CD4-positive, alpha-beta T cell treated with Interleukin-2 at 100 ng/mL for 4 hours (primary cell): Measurements from ENCODE around the gene ZNF837.
"Not testable (repeated sequence)": the region's sequence is repeated elsewhere in the genome, so short reads cannot be mapped to it uniquely, and the experiment has no call there.

Experiments
- DNase-seq: peaks from one replicate; pipeline ENCODE4 v3.0.0-alpha.2; 2020; ENCODE audit warnings: low spot score

Gene ZNF837

GRCh38 chr19:58380662-58381459 lies at the start of gene ZNF837:
Gene ZNF837, minus strand, starts transcription at chr19:58381030. Its CDS starts 11,698 bp downstream, at chr19:58369332.
- DNase-seq, result peak; percentile 100

DNA sequence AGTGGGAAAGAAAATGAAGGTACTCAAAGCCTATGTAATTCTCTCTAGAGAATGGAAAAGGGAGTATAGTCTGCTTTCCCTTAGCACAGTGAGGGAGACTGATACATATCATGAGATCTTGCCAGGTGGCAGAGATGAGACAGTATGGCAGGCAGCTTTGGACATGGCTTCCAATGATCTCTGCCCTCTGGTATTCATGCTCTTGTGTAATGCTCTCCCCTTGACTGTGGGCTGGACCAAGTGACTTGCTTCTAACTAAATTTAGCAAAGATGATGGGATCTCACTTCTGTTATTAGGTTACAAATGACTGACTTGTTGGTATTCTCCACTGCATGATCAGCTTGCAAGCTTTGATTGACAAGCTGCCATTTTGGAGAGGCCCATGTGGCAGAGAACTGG lies 48.9 kb upstream of the ZNF837 start:
- DNase-seq, result no peak

- no peak for DNase-seq
These were observed 47.8 kb upstream of the ZNF837 start for GRCh38 chr19:58428617-58429016.

DNA sequence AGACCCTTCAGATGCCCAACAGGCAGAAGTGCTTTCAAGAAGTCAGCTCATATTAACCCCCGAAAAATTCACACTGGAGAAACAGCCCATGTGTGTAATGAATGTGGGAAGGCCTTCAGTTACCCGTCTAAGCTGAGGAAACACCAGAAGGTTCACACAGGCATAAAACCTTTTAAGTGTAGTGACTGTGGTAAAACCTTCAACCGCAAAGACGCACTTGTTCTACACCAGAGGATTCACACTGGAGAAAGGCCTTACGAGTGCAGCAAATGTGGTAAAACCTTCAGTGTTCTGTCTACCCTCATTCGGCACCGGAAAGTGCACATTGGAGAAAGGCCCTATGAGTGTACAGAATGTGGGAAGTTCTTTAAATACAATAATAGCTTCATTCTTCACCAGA lies 36.2 kb upstream of the ZNF837 start:
- no peak for DNase-seq

DNA sequence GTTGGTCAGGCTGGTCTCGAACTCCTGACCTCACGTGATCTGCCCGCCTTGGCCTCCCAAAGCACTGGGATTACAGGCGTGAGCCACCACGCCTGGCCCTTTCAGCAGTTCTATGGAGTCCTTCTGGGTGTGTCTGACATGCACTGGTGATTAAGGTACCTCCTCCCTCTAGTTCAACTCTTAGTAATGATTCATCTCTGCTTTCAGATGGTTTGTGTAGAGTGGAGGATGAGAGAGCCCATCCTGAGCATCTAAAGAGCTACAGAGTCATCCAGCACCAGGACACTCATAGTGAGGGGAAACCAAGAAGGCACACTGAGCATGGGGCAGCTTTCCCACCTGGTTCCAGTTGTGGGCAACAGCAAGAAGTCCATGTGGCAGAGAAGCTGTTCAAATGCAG lies 35.8 kb upstream of the ZNF837 start:
- DNase-seq, result no peak

GRCh38 chr19:58409010-58409790 lies 28.4 kb upstream of the ZNF837 start:
- no peak for DNase-seq

- peak; percentile 95 for DNase-seq
These were observed 27.6 kb upstream of the ZNF837 start, which contains the start of gene ZNF584 for GRCh38 chr19:58408152-58409009. Gene ZNF584, plus strand, starts transcription at chr19:58408649. Its CDS starts 499 bp downstream, at chr19:58409148.

GRCh38 chr19:58407658-58408151 lies 26.9 kb upstream of the ZNF837 start:
- no peak for DNase-seq

DNA sequence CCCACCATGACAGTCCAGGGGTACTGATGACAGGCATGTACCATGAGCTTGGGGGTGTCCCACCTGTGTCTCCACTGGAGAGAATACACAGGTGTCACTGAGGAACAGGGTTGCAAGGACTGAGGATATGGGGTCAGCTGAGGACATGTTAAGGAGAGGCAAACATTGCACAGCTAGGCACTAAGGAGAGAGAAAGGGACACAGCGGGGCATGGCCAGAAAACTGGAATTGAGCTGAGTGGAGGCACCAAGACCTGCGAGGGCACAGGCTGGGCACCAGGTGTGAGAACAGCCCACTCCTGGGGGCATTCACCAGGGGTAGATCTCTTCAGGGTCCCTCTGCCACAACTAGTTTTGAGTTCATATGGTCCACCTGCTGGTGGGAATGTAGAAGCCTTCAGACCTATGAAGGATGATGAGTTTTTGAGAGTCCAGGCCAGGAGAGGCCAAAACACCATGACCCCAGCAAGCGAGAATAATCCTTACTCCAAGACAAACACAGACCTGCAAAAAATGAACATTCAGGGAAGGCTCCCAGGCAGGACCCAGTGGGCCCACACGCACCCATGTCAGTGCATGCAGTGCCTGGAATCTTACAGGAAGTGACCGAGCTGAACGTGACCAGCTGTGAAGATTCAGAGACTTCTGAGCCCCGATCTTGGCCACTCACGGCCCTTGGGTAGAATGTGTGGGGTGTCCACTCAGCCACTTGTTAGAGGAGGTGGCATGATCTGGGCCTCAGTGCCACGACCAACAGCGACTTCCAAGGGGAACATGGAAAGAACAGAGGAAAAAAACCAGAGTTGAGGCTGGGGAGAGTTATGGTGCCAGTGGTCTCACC lies 26.2 kb upstream of the ZNF837 start:
- no peak for DNase-seq

DNA sequence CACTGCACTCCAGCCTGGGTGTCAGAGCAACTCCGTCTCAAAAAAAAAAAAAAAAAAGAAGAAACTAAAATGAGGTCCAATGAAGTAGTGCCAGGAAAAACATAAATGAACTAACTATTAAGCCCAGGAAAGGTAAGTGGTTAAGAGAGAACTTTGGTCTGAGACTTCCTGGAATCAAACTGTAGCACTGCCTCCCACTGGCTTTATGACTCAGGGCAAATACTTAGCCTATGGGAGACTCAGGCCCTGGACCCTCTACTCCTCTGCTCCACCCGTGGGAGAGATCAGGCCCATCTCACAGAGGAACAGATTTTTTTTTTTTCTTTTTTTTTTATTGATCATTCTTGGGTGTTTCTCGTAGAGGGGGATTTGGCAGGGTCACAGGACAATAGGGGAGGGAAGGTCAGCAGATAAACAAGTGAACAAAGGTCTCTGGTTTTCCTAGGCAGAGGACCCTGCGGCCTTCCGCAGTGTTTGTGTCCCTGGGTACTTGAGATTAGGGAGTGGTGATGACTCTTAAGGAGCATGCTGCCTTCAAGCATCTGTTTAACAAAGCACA lies 23.2 kb upstream of the ZNF837 start:
- not testable (repeated sequence) for DNase-seq

DNA sequence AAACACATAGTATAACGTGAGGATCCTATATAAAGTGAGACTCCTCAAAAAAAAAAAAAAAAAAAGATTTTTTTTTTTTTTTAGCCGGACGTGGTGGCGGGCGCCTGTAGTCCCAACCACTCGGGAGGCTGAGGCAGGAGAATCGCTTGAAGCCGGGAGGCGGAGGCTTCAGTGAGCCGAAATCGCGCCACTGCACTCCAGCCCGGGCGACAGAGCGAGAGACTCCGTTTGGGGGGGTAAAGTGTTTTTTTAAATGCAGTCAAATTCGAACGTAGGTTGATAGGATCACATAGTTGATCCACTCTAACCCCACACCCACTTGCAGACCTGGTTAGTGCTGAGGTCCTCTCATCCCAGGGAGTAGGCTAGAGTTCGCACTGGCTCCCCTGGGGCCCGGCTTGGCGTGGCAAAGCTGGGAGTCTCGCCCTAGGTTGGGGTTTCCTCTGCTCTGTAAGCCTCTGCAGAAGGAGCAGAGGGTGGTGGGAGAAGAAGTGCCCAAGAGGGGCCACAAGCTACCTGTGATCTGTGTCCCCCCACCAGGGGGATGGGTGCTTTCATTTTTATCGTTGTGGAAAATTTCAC lies 21.1 kb upstream of the ZNF837 start:
- DNase-seq, result no peak

DNA sequence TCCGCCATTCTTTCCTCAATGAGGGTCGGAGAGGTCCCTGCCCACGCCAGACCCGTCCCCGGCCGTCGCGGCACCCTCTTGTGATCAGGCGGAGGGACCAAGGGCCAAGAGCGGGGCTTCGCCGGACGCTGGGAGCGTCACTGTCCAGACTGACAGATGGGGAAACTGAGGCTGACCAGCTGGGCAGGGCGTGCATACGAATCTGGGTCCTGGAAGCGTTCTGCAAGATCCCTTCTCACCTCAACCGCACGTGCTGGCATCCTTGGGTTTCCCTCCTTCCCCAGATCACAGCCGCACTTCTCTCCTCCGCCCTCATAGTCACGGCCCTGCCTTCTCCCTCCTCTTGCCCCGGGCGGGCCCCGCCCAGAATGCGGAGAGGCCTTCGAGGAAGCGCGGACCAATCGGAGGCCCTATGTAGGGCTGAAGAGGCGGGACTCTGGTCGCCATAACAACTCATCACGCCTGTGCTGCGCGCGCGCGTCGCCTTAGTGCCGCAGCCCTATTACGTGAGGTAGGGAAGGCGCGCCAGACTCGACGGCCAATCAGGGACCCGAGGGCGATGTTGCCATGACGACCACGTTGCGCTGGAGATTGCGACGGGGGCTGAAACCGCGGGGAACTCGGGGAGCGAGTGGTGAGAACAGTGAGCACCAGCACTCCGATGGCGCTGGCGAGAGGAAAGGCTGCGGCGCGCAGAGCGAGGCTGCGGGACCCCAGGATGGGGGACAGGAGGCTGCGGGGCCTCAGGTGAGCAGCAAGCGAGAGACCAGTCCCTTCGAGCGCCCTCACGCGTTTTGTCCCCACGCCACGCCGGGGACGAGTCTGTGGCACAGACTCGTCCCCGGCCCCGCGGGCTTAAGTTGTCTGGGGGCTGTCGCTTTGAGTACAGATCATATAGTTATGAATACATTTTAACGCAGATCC lies 20.3 kb upstream of the ZNF837 start:
- DNase-seq, result peak; percentile 100

DNA sequence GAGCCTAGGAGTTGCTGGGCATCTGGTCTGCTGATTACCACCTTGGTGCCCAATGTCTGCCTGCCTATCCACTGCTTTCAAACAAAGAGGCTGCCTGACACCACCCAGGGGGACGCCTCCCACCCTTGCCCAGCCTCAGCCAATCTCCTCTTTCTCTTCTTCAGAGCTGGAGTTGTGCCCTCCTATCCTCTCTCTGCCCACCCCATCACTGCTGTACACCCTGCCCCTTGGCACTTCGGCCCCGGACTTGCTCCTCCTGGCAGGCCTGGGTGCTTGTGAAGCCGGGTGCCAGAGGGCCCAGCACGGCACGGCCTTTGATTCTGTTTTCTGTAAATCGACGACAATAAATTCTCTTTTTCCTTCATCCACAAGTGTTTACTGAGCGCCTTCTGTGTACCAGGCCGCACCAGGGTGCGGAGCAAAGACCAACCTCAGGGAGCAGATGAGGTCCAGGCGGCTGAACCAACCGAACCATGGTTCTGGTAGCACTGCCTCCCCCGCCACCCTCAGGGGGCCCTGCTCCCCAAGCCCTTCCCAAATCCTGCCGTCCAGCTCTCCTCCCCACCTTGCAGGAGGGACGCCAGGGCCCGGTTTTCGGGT lies 19.6 kb upstream of the ZNF837 start:
- no peak for DNase-seq

- no peak for DNase-seq
These were observed 19.1 kb upstream of the ZNF837 start for GRCh38 chr19:58399903-58400302.

GRCh38 chr19:58398545-58398944 lies 17.7 kb upstream of the ZNF837 start:
- no peak for DNase-seq

GRCh38 chr19:58398087-58398486 lies 17.3 kb upstream of the ZNF837 start:
- DNase-seq, result no peak

GRCh38 chr19:58397533-58398037 lies 16.8 kb upstream of the ZNF837 start:
- no peak for DNase-seq

DNA sequence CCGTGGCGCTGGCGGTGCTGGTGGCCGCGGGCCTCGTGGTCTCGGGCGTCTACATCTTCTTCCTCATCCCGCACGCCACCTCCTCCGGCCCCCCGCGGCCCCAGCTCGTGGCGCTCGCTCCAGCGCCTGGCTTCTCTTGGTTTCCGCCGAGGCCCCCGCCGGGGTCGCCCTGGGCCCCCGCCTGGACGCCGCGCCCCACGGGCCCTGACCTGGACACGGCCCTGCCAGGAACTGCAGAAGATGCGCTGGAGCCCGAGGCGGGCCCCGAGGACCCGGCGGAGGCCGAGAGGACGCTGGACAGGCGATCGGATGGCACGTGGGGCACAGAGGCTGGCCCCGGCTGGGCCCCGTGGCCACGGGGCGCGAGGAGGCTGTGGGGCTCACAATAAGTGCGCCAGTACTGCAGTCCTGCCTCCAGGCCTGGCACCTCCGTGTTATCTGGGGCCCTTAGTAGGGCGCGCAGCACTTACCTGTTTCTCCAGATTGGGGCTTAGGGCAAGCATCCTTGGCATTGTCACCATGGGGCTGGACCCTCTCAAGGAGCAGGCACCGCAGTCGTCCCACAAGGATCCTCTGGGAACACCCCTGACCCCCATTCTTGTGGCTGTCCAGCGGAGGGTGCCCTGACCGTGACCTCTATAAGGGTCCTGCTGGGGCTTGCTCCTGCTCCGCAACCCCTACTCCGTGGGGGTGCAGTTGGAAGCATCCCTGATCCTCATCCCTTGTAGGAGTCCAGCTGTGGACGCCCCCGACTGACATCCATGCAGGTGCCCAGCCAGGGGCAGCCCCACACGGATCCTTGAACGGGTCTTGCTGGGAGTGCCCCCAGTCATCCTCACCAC lies 16.1 kb upstream of the ZNF837 start:
- no peak for DNase-seq
